Mesenchymal stem cell (in vitro differentiated cells and primary cell): ENCODE data around the gene CDK5RAP2.
A peak's percentile ranks its signal among the peaks of the same experiment; 100 is the strongest.

ENCODE experiments used
- DNase-seq: peaks from one replicate; pipeline ENCODE4 v3.0.0-alpha.2; 2013
- H2AFZ ChIP-seq: one replicate; pipeline ENCODE4 v1.6.1; 2013; ENCODE audit warnings: low read depth, mild to moderate bottlenecking, control low read depth, inconsistent platforms, low read length, moderate library complexity
- H2AK5ac ChIP-seq: 2 replicates; pipeline ENCODE4 v1.6.1; 2013; ENCODE audit warnings: low read length, moderate library complexity, mild to moderate bottlenecking, inconsistent platforms; ENCODE audit not compliant: severe bottlenecking
- H2BK120ac ChIP-seq: one replicate; pipeline ENCODE4 v1.6.1; 2013; ENCODE audit warnings: low read depth, mild to moderate bottlenecking, inconsistent platforms, low read length, moderate library complexity
- H2BK12ac ChIP-seq, 2 experiments: one replicate each; pipeline ENCODE4 v1.6.1; 2013; ENCODE audit warnings: inconsistent platforms in 2 of 2, low read length in 2 of 2, mild to moderate bottlenecking in 2 of 2, moderate library complexity in 2 of 2, control low read depth in 1 of 2
- H2BK15ac ChIP-seq: one replicate; pipeline ENCODE4 v1.6.1; 2013; ENCODE audit warnings: mild to moderate bottlenecking, low read depth, inconsistent platforms; ENCODE audit not compliant: poor library complexity, severe bottlenecking
- H2BK5ac ChIP-seq: 2 replicates; pipeline ENCODE4 v1.6.1; 2013; ENCODE audit warnings: low read depth, mild to moderate bottlenecking, low read length, control low read depth, inconsistent platforms; ENCODE audit not compliant: poor library complexity, severe bottlenecking
- H3K14ac ChIP-seq, 2 experiments: one replicate each; pipeline ENCODE4 v1.6.1; 2013; ENCODE audit warnings: inconsistent platforms in 2 of 2, low read length in 2 of 2, control low read depth in 1 of 2, mild to moderate bottlenecking in 1 of 2, moderate library complexity in 1 of 2
- H3K18ac ChIP-seq, 2 experiments: one replicate each; pipeline ENCODE4 v1.6.1; 2013; ENCODE audit warnings: inconsistent platforms in 2 of 2, low read length in 2 of 2, control low read depth in 1 of 2, low read depth in 1 of 2, mild to moderate bottlenecking in 1 of 2
- H3K23ac ChIP-seq, 2 experiments: one replicate each; pipeline ENCODE4 v1.6.1; 2013; ENCODE audit warnings: inconsistent platforms in 2 of 2, low read length in 2 of 2, mild to moderate bottlenecking in 2 of 2, moderate library complexity in 2 of 2, control low read depth in 1 of 2
- H3K27ac ChIP-seq: 2 replicates; pipeline ENCODE4 v1.5.1; 2013; ENCODE audit warnings: mild to moderate bottlenecking, moderate library complexity, low read length, control low read depth, inconsistent platforms; ENCODE audit not compliant: poor library complexity, severe bottlenecking
- H3K27me3 ChIP-seq, 2 experiments: 2 replicates each; pipeline versions ENCODE4 v1.6.1 to v1.7.0; 2013; ENCODE audit warnings: low read length in 2 of 2, mild to moderate bottlenecking in 2 of 2, moderate library complexity in 2 of 2, control low read depth in 1 of 2, inconsistent platforms in 1 of 2; ENCODE audit not compliant: control insufficient read depth in 1 of 2, insufficient read depth in 1 of 2
- H3K36me3 ChIP-seq, 2 experiments: 2 replicates each; pipeline versions ENCODE4 v1.6.1 to v1.7.0; 2013; ENCODE audit warnings: low read length in 2 of 2, control low read depth in 1 of 2, inconsistent platforms in 1 of 2, low read depth in 1 of 2, mild to moderate bottlenecking in 1 of 2; ENCODE audit not compliant: insufficient read depth in 2 of 2, control insufficient read depth in 1 of 2
- H3K4ac ChIP-seq, 2 experiments: one replicate each; pipeline ENCODE4 v1.6.1; 2013; ENCODE audit warnings: inconsistent platforms in 2 of 2, low read length in 2 of 2, mild to moderate bottlenecking in 2 of 2, moderate library complexity in 2 of 2, control low read depth in 1 of 2, low read depth in 1 of 2
- H3K4me1 ChIP-seq: 2 replicates; pipeline ENCODE4 v1.6.1; 2013; ENCODE audit warnings: low read depth, low read length, control low read depth; ENCODE audit not compliant: control insufficient read depth, insufficient read depth
- H3K4me2 ChIP-seq: 2 replicates; pipeline ENCODE4 v1.6.1; 2013; ENCODE audit warnings: low read length, mild to moderate bottlenecking, inconsistent platforms; ENCODE audit not compliant: poor library complexity, severe bottlenecking
- H3K4me3 ChIP-seq, 2 experiments: 2 replicates each; pipeline versions ENCODE4 v1.5.1 to v1.7.0; 2013; ENCODE audit warnings: low read length in 2 of 2, mild to moderate bottlenecking in 2 of 2, control low read depth in 1 of 2, low read depth in 1 of 2; ENCODE audit not compliant: insufficient read depth in 1 of 2
- H3K79me1 ChIP-seq: replicated peaks from 2 replicates; pipeline ENCODE4 v1.6.1; 2013; ENCODE audit warnings: mild to moderate bottlenecking, control low read depth, low read length, inconsistent platforms; ENCODE audit not compliant: poor library complexity, severe bottlenecking
- H3K9ac ChIP-seq: 2 replicates; pipeline ENCODE4 v1.7.0; 2013; ENCODE audit warnings: mild to moderate bottlenecking, low read length, moderate library complexity
- H3K9me3 ChIP-seq: 2 replicates; pipeline ENCODE4 v1.7.0; 2013; ENCODE audit warnings: mild to moderate bottlenecking, low read length; ENCODE audit not compliant: control insufficient read depth
- H4K8ac ChIP-seq: one replicate; pipeline ENCODE4 v1.6.1; 2013; ENCODE audit warnings: inconsistent platforms, mild to moderate bottlenecking, low read length, moderate library complexity
- H4K91ac ChIP-seq: one replicate; pipeline ENCODE4 v1.6.1; 2013; ENCODE audit warnings: mild to moderate bottlenecking, low read length, inconsistent platforms
- WGBS: methylation state at CpG from one replicate; pipeline ENCODE4 v1.1.7; 2013; ENCODE audit warnings: mixed read lengths; 5-methylcytosine and 5-hydroxymethylcytosine counted together

The CDK5RAP2 gene

DNA sequence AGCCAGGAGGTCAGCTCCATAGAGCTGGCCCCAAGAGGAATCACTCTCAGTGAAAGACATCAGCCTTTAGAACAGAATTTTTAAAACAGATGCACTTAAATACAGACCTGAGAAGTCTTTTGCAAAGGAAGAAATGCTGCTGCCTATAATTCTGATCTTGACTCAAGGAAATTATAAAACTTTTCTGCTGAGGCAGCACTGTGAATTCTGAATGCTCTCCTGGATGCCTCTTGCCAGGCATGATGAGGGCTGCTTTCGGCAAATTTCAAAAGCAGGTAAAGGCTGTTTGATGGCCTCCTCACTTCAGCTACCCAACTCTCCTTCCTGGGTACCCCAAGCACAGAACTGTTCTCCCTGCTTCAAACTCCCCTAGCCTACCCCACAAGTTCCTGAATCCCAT is 174.8 kb downstream of the CDK5RAP2 start:
- no peak overlapping the region for H2AK5ac ChIP-seq
- H3K27ac ChIP-seq = no peak overlapping the region
- no peak overlapping the region for H3K4ac ChIP-seq
- peaks cover 45 to 67% of the 10 kb centered on the region in 2 experiments for H3K36me3 ChIP-seq
- no peak overlapping the region for H3K9ac ChIP-seq
- no peak overlapping the region for H2BK120ac ChIP-seq
- H3K4me1 ChIP-seq = peaks cover 21% of the 10 kb centered on the region
- H3K79me1 ChIP-seq = peaks cover 10% of the 10 kb centered on the region
- H4K91ac ChIP-seq = no peak overlapping the region
- no peak overlapping the region for H3K18ac ChIP-seq
- H2BK15ac ChIP-seq = no peak overlapping the region
- DNase-seq = no peak
- H4K8ac ChIP-seq = no peak overlapping the region
- no peak overlapping the region for H3K14ac ChIP-seq
- H3K4me3 ChIP-seq = no peak overlapping the region
- no peaks in the 10 kb centered on the region for H3K27me3 ChIP-seq
- no peak overlapping the region for H2AFZ ChIP-seq
- H2BK5ac ChIP-seq = no peak overlapping the region
- H3K23ac ChIP-seq = no peak overlapping the region
- no peak overlapping the region for H3K4me2 ChIP-seq
- no peaks in the 10 kb centered on the region for H3K9me3 ChIP-seq
- H2BK12ac ChIP-seq = peak overlapping the region in 1 of 2 experiments; percentile 45
- WGBS = 100% methylated on average over 1 of the region's 1 CpG

DNA sequence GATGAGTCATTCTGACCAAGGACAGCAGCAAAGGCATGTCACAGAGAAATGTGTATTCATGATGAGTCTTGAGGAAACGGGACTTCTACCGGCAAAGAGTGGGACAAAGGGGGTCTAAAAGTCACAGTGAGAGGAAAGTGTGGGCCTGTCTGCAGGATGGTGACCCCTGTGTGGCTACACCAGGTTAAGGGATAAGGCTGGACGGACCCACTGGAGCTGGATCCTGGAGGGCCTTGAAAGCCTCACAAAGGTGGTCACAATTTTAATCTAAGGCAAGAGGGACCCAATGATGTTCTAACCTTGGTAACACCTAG is 176.5 kb downstream of the CDK5RAP2 start:
- Histone ChIP-seq H3K14ac (no peak overlapping the region), H3K18ac (peak overlapping the region; percentile 34 to 75), H3K27me3 (no peaks in the 10 kb centered on the region), H3K9ac (no peak overlapping the region), H2AK5ac (no peak overlapping the region), H3K4me3 (no peak overlapping the region), H3K4me2 (no peak overlapping the region), H3K23ac (no peak overlapping the region), H3K79me1 (peaks cover 7% of the 10 kb centered on the region), H3K9me3 (no peaks in the 10 kb centered on the region), H4K91ac (peak overlapping the region; percentile 25), H3K4me1 (peaks cover 23% of the 10 kb centered on the region), H2BK15ac (no peak overlapping the region), H2BK120ac (no peak overlapping the region), H2BK12ac (no peak overlapping the region), H4K8ac (peak overlapping the region; percentile 19), H3K4ac (peak overlapping the region in 1 of 2 experiments; percentile 60), H3K36me3 (peaks cover 36 to 67% of the 10 kb centered on the region in 2 experiments), H3K27ac (peak overlapping the region; percentile 42), H2BK5ac (no peak overlapping the region), H2AFZ (no peak overlapping the region)
- WGBS = 15% methylated on average over 3 of the region's 3 CpGs
- no peak for DNase-seq

DNA sequence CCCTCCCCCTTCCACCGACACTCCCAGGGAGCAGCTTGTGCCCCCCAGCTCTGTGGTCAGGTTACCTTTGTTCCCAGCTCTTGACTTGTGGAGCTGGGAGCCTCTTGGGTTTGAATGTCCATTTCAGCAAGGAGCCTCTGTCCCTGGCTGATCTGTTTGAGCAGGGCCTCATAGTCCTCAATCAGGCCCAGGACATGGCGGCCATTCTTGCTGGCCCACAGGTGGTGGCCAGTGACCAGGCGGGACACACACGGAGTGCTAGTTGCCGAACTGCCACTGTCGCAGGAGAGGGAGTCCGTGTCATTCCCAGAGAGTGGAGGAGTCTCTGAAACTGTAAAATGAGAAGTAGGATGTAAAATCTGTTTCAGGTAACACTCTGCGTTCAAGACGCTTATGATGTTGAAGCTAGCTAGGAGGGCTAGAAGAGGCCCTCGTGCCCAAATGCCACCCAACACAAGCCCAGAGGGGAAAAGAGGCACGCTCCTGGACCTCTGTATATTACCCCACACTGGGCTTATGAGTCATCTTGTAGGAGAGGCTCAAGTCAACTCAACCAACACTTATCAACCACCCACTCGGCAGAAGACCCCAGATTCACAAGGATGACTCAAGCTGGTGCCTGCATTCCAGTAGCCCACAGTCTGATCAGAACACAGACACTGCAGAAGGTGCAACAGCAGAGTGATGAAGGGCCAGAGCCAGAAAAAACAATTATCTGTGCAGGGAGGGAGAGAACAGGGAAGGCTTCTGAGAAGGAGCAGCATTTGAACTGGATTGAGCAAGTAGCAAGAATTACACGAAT is 177.0 kb downstream of the CDK5RAP2 start:
- Histone ChIP-seq H3K27me3 (no peaks in the 10 kb centered on the region), H2BK12ac (peak overlapping the region; percentile 46 to 91), H3K4me1 (peaks cover 23% of the 10 kb centered on the region), H3K4me2 (no peak overlapping the region), H3K23ac (no peak overlapping the region), H2BK15ac (no peak overlapping the region), H2AFZ (no peak overlapping the region), H2BK120ac (no peak overlapping the region), H3K4ac (no peak overlapping the region), H2BK5ac (no peak overlapping the region), H3K9ac (no peak overlapping the region), H3K14ac (no peak overlapping the region), H3K27ac (peak overlapping the region; percentile 42), H3K79me1 (peaks cover 7% of the 10 kb centered on the region), H3K36me3 (peaks cover 31 to 66% of the 10 kb centered on the region in 2 experiments), H2AK5ac (no peak overlapping the region), H4K8ac (no peak overlapping the region), H3K18ac (peak overlapping the region; percentile 38 to 72), H4K91ac (peak overlapping the region; percentile 46), H3K9me3 (no peaks in the 10 kb centered on the region), H3K4me3 (no peak overlapping the region)
- DNase-seq = peak; percentile 92
- 70% methylated on average over 13 of the region's 13 CpGs for WGBS

DNA sequence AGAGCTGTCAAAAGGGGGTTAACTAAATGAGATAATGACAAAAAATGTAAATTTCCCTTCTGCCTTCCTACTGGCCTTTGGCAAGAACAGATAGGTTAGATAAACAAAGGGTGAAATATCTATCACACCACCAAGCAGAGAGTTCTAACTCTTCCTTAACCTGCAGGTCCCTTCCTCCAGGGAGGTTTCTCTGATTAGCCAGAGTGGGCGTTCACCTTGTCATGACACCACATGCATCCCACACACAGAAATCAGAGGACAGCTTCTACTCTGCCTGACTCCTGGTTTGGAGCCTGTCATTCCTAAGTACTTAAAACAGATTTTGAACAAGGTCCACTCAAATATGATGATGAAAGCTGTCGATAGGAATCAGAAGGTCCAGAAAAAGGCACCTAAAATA is 180.0 kb downstream of the CDK5RAP2 start:
- H3K36me3 ChIP-seq = peaks cover 16 to 52% of the 10 kb centered on the region in 2 experiments
- H4K91ac ChIP-seq = no peak overlapping the region
- DNase-seq = no peak

More for the DNA sequence above, 180.0 kb downstream of the CDK5RAP2 start:
- H2AK5ac ChIP-seq = no peak overlapping the region
- no peak overlapping the region for H2BK12ac ChIP-seq
- H4K8ac ChIP-seq = no peak overlapping the region
- H2AFZ ChIP-seq = no peak overlapping the region
- H2BK15ac ChIP-seq = no peak overlapping the region
- peaks cover 1% of the 10 kb centered on the region for H3K79me1 ChIP-seq
- no peak overlapping the region for H3K4me2 ChIP-seq
- H3K9me3 ChIP-seq = no peaks in the 10 kb centered on the region
- no peak overlapping the region for H3K18ac ChIP-seq
- H2BK5ac ChIP-seq = no peak overlapping the region
- no peak overlapping the region for H3K4ac ChIP-seq
- no peak overlapping the region for H3K9ac ChIP-seq
- H3K23ac ChIP-seq = no peak overlapping the region
- H3K4me1 ChIP-seq = peaks cover 30% of the 10 kb centered on the region
- H3K14ac ChIP-seq = no peak overlapping the region
- 94% methylated on average over 1 of the region's 2 CpGs for WGBS
- no peak overlapping the region for H2BK120ac ChIP-seq
- H3K27me3 ChIP-seq = no peaks in the 10 kb centered on the region
- no peak overlapping the region for H3K27ac ChIP-seq
- H3K4me3 ChIP-seq = no peak overlapping the region
